Measurements from ENCODE around the gene ZBTB49.

Gene ZBTB49

GRCh38 chr4:4277531-4277930 lies 12.5 kb upstream of the ZBTB49 start:
- TF ChIP-seq CTCF (IDR thresholded peaks at IDR 0.05; ENCODE audit: low read depth, low read length, missing control alignments) = no peak
- H3K4me3 ChIP-seq (ENCODE audit: low read depth, low read length) = no peak overlapping the region
- no peak for DNase-seq (ENCODE audit: low read depth)
- in situ Hi-C loops (cut with HindIII; ENCODE audit: low sequenced_read_pairs) = no loop called here

GRCh38 chr4:4281787-4282186 lies 8.3 kb upstream of the ZBTB49 start:
- no peak for DNase-seq (ENCODE audit: low read depth)
- in situ Hi-C loops (cut with HindIII; ENCODE audit: low sequenced_read_pairs) = no loop called here
- H3K4me3 ChIP-seq (ENCODE audit: low read depth, low read length) = no peak overlapping the region
- no peak for TF ChIP-seq CTCF (IDR thresholded peaks at IDR 0.05; ENCODE audit: low read depth, low read length, missing control alignments)

GRCh38 chr4:4284827-4285618 lies 5.0 kb upstream of the ZBTB49 start:
- no peak for DNase-seq (ENCODE audit: low read depth)
- no peak overlapping the region for H3K4me3 ChIP-seq (ENCODE audit: low read depth, low read length)
- no peak for TF ChIP-seq CTCF (IDR thresholded peaks at IDR 0.05; ENCODE audit: low read depth, low read length, missing control alignments)
- in situ Hi-C loops (cut with HindIII; ENCODE audit: low sequenced_read_pairs) = loop anchor here (5.0 kb wide), 1 partner anchor 82 kb away; no protein-coding TSS in a partner anchor

- no peak for TF ChIP-seq CTCF (IDR thresholded peaks at IDR 0.05; ENCODE audit: low read depth, low read length, missing control alignments)
- in situ Hi-C loops (cut with HindIII; ENCODE audit: low sequenced_read_pairs) = loop anchor here (5.0 kb wide), 1 partner anchor 79 kb away; no protein-coding TSS in a partner anchor
- DNase-seq (ENCODE audit: low read depth) = no peak
- H3K4me3 ChIP-seq (ENCODE audit: low read depth, low read length) = no peak overlapping the region
Observed at GRCh38 chr4:4288098-4288497, 2.0 kb upstream of the ZBTB49 start.

GRCh38 chr4:4289055-4289454 lies 996 bp upstream of the ZBTB49 start:
- H3K4me3 ChIP-seq (ENCODE audit: low read depth, low read length) = peak overlapping the region; percentile 94
- no peak for TF ChIP-seq CTCF (IDR thresholded peaks at IDR 0.05; ENCODE audit: low read depth, low read length, missing control alignments)
- in situ Hi-C loops (cut with HindIII; ENCODE audit: low sequenced_read_pairs) = loop anchor here (5.0 kb wide), 1 partner anchor 78 kb away; no protein-coding TSS in a partner anchor
- DNase-seq (ENCODE audit: low read depth) = no peak

GRCh38 chr4:4289597-4289940 lies 482 bp upstream of the ZBTB49 start:
- in situ Hi-C loops (cut with HindIII; ENCODE audit: low sequenced_read_pairs) = loop anchor here (5.0 kb wide), 1 partner anchor 78 kb away; no protein-coding TSS in a partner anchor
- peak overlapping the region; percentile 94 for H3K4me3 ChIP-seq (ENCODE audit: low read depth, low read length)
- no peak for TF ChIP-seq CTCF (IDR thresholded peaks at IDR 0.05; ENCODE audit: low read depth, low read length, missing control alignments)
- no peak for DNase-seq (ENCODE audit: low read depth)
